ENCODE results near the gene RFX1.

GRCh38 chr19:13926010-13926409 is 80.1 kb downstream of the RFX1 start:
- no peak for TF ChIP-seq CTCF (IDR thresholded peaks at IDR 0.05)
- no peak for TF ChIP-seq EZH2 (IDR thresholded peaks at IDR 0.05; ENCODE audit: borderline replicate concordance, insufficient read depth, low read depth, low read length, poor library complexity, severe bottlenecking)

All from B cell (primary cell).